NCI-H345 treated with DMSO at 0.1 percent for 48 hours (cell line): Measurements from ENCODE around the gene MAPK13.
"Not testable (repeated sequence)": the region's sequence is repeated elsewhere in the genome, so short reads cannot be mapped to it uniquely, and the experiment has no call there.

Experiments used
- DNase-seq: peaks from one replicate; lab custom pipeline; 2025; ENCODE audit not compliant: unreplicated experiment; lab: John Stamatoyannopoulos, UW

MAPK13 gene

GRCh38 chr6:36129941-36130666 lies at the start of gene MAPK13:
Gene MAPK13, plus strand, starts transcription at chr6:36130513. Its CDS starts 70 bp downstream, at chr6:36130583.
- peak; percentile 23 for DNase-seq

DNA sequence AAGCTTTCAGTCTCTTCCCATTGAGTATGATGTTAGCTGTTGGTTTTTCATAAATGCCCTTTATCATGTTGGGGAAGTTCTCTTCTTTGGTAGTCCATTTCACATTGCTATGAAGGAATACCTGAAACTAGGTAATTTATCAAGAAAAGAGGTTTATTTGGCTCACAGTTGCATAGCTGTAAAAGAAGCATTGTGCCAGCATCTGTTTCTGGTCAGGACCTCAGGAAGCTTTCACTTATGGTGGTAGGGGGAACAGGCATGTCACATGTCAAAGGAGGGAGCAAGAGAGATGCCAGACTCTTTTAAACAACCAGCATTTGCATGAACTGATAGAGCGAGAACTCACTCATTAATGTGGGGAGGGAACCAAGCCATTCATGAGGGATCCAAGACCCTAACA lies 48.0 kb upstream of the MAPK13 start:
- DNase-seq, result no peak

- DNase-seq, result no peak
Measured at GRCh38 chr6:36083446-36083845, 46.9 kb upstream of the MAPK13 start.

GRCh38 chr6:36088204-36088603 lies 42.1 kb upstream of the MAPK13 start:
- not testable (repeated sequence) for DNase-seq

GRCh38 chr6:36089048-36089447 lies 41.3 kb upstream of the MAPK13 start:
- no peak for DNase-seq

GRCh38 chr6:36094238-36094637 lies 36.1 kb upstream of the MAPK13 start:
- DNase-seq, result no peak

DNA sequence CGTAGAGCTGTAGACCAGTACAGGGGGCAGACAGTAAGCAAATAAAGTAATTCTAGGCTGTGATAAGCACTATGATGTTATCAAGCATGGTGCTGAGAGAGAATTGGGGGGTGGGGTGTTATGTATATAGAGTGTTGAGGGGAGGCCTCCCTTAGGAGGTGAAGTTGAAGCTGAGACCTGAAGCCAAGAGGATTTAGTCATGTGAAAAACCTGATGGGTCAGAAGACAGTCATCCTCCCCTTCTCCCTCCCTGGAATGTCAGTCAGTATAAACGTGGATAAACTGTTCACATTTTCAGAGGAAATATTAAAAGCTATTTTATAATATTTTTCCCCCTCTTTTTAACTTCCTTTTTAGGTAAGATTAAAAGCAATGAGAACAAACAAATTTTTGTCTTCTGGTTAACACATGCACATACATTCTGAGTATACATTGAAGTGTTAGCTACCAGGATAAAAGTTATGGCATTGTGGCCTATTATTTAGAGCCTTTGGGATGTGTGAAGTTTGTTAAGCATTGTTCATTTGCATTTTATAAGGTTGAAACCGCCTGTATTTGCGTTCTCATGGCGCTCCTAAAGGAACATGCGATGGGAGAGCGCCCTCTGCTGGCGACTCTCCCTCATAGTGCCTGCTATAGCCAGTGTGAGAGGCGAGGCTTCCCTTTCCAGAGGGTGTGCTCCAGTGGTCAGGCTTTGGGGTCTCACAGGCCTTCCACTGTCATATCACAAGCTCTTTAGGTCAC lies 35.4 kb upstream of the MAPK13 start:
- peak; percentile 59 for DNase-seq

GRCh38 chr6:36095497-36096391 lies 34.6 kb upstream of the MAPK13 start:
- no peak for DNase-seq

- DNase-seq, result no peak
Measured at GRCh38 chr6:36098253-36098919, 31.9 kb upstream of the MAPK13 start.

GRCh38 chr6:36098920-36099647 lies 31.2 kb upstream of the MAPK13 start:
- DNase-seq, result no peak

- no peak for DNase-seq
Measured at GRCh38 chr6:36099869-36100483, 30.3 kb upstream of the MAPK13 start.

- DNase-seq, result no peak
Measured at GRCh38 chr6:36101691-36102090, 28.6 kb upstream of the MAPK13 start.

DNA sequence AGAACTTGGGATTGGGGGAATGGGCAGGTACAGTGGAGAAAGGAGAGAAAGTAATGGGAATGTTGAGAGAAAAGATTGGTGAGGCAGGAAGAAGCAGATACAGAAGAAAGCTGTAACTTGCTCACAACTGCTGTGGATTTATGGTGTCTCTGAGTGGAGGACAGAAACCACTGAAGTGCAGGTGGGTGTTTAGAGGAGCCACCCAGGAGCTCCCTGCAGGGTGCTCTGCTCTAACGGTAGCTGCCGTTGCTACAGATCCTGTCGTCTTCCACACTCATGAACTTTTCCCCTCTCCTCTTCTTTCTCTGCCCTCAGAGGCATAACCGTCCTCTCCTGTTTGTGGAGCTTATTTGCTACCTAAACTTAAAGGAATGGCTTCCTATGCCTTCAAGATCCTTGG lies 27.5 kb upstream of the MAPK13 start:
- no peak for DNase-seq

- DNase-seq, result no peak
Measured at GRCh38 chr6:36104836-36105235, 25.5 kb upstream of the MAPK13 start.

DNA sequence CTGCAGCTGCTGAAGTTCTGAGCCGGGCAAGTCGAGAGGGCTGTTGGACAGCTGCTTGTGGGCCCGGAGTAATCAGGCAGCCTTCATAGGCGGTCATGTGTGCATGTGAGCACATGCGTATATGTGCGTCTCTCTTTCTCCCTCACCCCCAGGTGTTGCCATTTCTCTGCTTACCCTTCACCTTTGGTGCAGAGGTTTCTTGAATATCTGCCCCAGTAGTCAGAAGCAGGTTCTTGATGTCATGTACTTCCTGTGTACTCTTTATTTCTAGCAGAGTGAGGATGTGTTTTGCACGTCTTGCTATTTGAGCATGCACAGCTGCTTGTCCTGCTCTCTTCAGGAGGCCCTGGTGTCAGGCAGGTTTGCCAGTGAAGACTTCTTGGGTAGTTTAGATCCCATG lies 21.2 kb upstream of the MAPK13 start:
- no peak for DNase-seq

DNA sequence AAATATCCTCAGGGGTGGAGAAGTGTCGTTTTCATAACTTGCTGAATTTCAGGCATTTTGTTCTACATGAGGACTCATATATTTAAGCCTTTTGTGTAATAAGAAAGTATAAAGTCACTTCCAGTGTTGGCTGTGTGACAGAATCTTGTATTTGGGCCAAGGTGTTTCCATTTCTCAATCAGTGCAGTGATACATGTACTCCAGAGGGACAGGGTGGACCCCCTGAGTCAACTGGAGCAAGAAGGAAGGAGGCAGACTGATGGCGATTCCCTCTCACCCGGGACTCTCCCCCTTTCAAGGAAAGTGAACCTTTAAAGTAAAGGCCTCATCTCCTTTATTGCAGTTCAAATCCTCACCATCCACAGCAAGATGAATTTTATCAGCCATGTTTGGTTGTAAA lies 20.3 kb upstream of the MAPK13 start:
- no peak for DNase-seq

GRCh38 chr6:36110863-36111262 lies 19.4 kb upstream of the MAPK13 start:
- no peak for DNase-seq

DNA sequence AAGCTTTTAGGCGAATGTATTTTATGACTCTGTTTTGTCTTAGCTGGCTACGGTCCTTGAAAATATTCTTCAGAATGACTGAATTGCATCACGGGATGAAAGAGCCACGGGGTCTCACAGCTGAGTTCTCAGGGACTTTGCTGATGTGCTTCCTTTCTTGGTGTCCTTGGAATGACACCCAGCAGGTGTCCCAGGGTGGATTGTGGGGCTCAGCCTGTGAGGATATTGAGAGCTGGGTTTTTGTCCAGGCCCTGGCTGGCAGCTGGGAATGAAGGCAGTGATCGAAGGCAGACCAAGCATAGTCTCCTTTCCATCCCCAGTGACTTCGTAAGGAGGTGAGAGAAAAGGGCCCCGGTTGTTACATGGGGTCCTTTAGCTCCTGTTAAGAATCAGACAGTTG lies 18.8 kb upstream of the MAPK13 start:
- no peak for DNase-seq

DNA sequence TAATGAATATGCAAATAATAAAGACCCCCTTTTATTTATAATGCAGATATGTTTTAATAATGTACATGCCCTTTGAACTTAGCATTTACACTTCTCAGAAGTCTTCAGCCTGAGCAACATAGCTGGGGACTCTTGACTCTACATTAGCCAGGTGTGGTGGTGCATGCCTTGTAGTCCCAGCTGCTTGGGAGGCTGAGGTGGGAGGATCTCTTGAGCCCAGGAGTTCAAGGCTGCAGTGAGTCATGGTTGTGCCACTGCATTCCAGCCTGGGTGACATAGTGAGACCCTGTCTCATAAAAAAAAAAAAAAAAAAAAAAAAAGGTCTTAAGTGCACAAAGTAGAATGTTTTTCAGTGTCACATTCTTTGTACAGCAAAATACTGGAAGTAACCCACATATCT lies 17.3 kb upstream of the MAPK13 start:
- DNase-seq, result no peak

GRCh38 chr6:36113703-36114102 lies 16.6 kb upstream of the MAPK13 start:
- no peak for DNase-seq
